IPS DF 6.9 (cell line): ENCODE results near the gene MPHOSPH6.

Experiments
- DNase-seq: peaks from one replicate; pipeline ENCODE4 v3.0.0-alpha.2; 2013; ENCODE audit warnings: low read depth, low spot score
- H3K27ac ChIP-seq: one replicate; pipeline ENCODE4 v1.5.1; 2013; ENCODE audit warnings: low read length, control low read depth
- H3K27me3 ChIP-seq: 2 replicates; pipeline ENCODE4 v1.6.1; 2013; ENCODE audit warnings: mild to moderate bottlenecking, low read length; ENCODE audit not compliant: control insufficient read depth, insufficient read depth
- H3K36me3 ChIP-seq: 2 replicates; pipeline ENCODE4 v1.6.1; 2013; ENCODE audit warnings: low read length; ENCODE audit not compliant: control insufficient read depth, insufficient read depth
- H3K4me1 ChIP-seq: 2 replicates; pipeline ENCODE4 v1.6.1; 2013; ENCODE audit warnings: low read length; ENCODE audit not compliant: control insufficient read depth, insufficient read depth
- H3K4me3 ChIP-seq: 2 replicates; pipeline ENCODE4 v1.5.1; 2013; ENCODE audit warnings: mild to moderate bottlenecking, low read length
- H3K9me3 ChIP-seq: 2 replicates; pipeline ENCODE4 v1.6.1; 2013; ENCODE audit warnings: low read length, inconsistent platforms; ENCODE audit not compliant: control insufficient read depth, insufficient read depth
- WGBS: extraction: QIAGEN DNeasy Blood & Tissue Kit; methylation state at CpG from one replicate; pipeline ENCODE4 v1.1.7; 2013; ENCODE audit warnings: mixed read lengths, missing lambda C conversion rate; ENCODE audit not compliant: insufficient read length, insufficient coverage; 5-methylcytosine and 5-hydroxymethylcytosine counted together

The MPHOSPH6 gene

GRCh38 chr16:82192665-82193064 lies 22.6 kb upstream of the MPHOSPH6 start:
- no peak overlapping the region for H3K4me3 ChIP-seq
- no peaks in the 10 kb centered on the region for H3K27me3 ChIP-seq
- no peak overlapping the region for H3K27ac ChIP-seq
- no peaks in the 10 kb centered on the region for H3K36me3 ChIP-seq
- no peak for DNase-seq
- no peaks in the 10 kb centered on the region for H3K9me3 ChIP-seq
- no peaks in the 10 kb centered on the region for H3K4me1 ChIP-seq
- no CpG with 5 or more reads among the region's 4 CpGs for WGBS

GRCh38 chr16:82190386-82190785 lies 20.4 kb upstream of the MPHOSPH6 start:
- no CpG with 5 or more reads among the region's 2 CpGs for WGBS
- no peak for DNase-seq
- no peaks in the 10 kb centered on the region for H3K36me3 ChIP-seq
- no peaks in the 10 kb centered on the region for H3K9me3 ChIP-seq
- H3K27me3 ChIP-seq, result no peaks in the 10 kb centered on the region
- no peak overlapping the region for H3K4me3 ChIP-seq
- H3K27ac ChIP-seq, result no peak overlapping the region
- H3K4me1 ChIP-seq, result no peaks in the 10 kb centered on the region

- H3K4me3 ChIP-seq, result no peak overlapping the region
- DNase-seq, result no peak
- no peaks in the 10 kb centered on the region for H3K9me3 ChIP-seq
- no peaks in the 10 kb centered on the region for H3K4me1 ChIP-seq
- no CpG with 5 or more reads among the region's 1 CpG for WGBS
- H3K27ac ChIP-seq, result no peak overlapping the region
- no peaks in the 10 kb centered on the region for H3K27me3 ChIP-seq
- no peaks in the 10 kb centered on the region for H3K36me3 ChIP-seq
These were observed 17.8 kb upstream of the MPHOSPH6 start for GRCh38 chr16:82187829-82188228.

GRCh38 chr16:82185012-82185411 lies 15.0 kb upstream of the MPHOSPH6 start:
- no peak for DNase-seq
- Histone ChIP-seq H3K36me3 (no peaks in the 10 kb centered on the region), H3K9me3 (no peaks in the 10 kb centered on the region), H3K27me3 (no peaks in the 10 kb centered on the region), H3K4me3 (no peak overlapping the region), H3K27ac (no peak overlapping the region), H3K4me1 (no peaks in the 10 kb centered on the region)

- WGBS, result no CpG with 5 or more reads among the region's 5 CpGs
- H3K4me3 ChIP-seq, result no peak overlapping the region
- no peaks in the 10 kb centered on the region for H3K4me1 ChIP-seq
- H3K36me3 ChIP-seq, result no peaks in the 10 kb centered on the region
- no peaks in the 10 kb centered on the region for H3K9me3 ChIP-seq
- no peak for DNase-seq
- no peaks in the 10 kb centered on the region for H3K27me3 ChIP-seq
- no peak overlapping the region for H3K27ac ChIP-seq
These were observed 14.2 kb upstream of the MPHOSPH6 start for GRCh38 chr16:82184213-82184612.

GRCh38 chr16:82183004-82183397 lies 13.0 kb upstream of the MPHOSPH6 start:
- Histone ChIP-seq H3K4me3 (no peak overlapping the region), H3K4me1 (no peaks in the 10 kb centered on the region), H3K27ac (no peak overlapping the region), H3K27me3 (no peaks in the 10 kb centered on the region), H3K36me3 (no peaks in the 10 kb centered on the region), H3K9me3 (no peaks in the 10 kb centered on the region)
- DNase-seq, result no peak
- WGBS, result no CpG with 5 or more reads among the region's 1 CpG

- DNase-seq, result no peak
- Histone ChIP-seq H3K9me3 (no peaks in the 10 kb centered on the region), H3K4me3 (no peak overlapping the region), H3K36me3 (no peaks in the 10 kb centered on the region), H3K4me1 (no peaks in the 10 kb centered on the region), H3K27me3 (no peaks in the 10 kb centered on the region), H3K27ac (no peak overlapping the region)
- no CpG with 5 or more reads among the region's 4 CpGs for WGBS
These were observed 12.4 kb upstream of the MPHOSPH6 start for GRCh38 chr16:82182266-82183003.

GRCh38 chr16:82181461-82182185 lies 11.6 kb upstream of the MPHOSPH6 start:
- DNase-seq, result no peak
- H3K4me1 ChIP-seq, result no peaks in the 10 kb centered on the region
- no peak overlapping the region for H3K4me3 ChIP-seq
- no peaks in the 10 kb centered on the region for H3K27me3 ChIP-seq
- WGBS, result no CpG with 5 or more reads among the region's 3 CpGs
- H3K36me3 ChIP-seq, result no peaks in the 10 kb centered on the region
- H3K27ac ChIP-seq, result no peak overlapping the region
- H3K9me3 ChIP-seq, result no peaks in the 10 kb centered on the region

- no peaks in the 10 kb centered on the region for H3K4me1 ChIP-seq
- H3K36me3 ChIP-seq, result no peaks in the 10 kb centered on the region
- H3K4me3 ChIP-seq, result no peak overlapping the region
- no CpG with 5 or more reads among the region's 2 CpGs for WGBS
- no peak for DNase-seq
- no peaks in the 10 kb centered on the region for H3K27me3 ChIP-seq
- no peaks in the 10 kb centered on the region for H3K9me3 ChIP-seq
- no peak overlapping the region for H3K27ac ChIP-seq
These were observed 8.3 kb upstream of the MPHOSPH6 start for GRCh38 chr16:82178352-82178751.

- WGBS, result no CpG with 5 or more reads among the region's 4 CpGs
- no peaks in the 10 kb centered on the region for H3K27me3 ChIP-seq
- no peak for DNase-seq
These were observed 7.5 kb upstream of the MPHOSPH6 start for GRCh38 chr16:82177555-82177954.

GRCh38 chr16:82176204-82176603 lies 6.2 kb upstream of the MPHOSPH6 start:
- H3K27ac ChIP-seq, result no peak overlapping the region
- H3K36me3 ChIP-seq, result no peaks in the 10 kb centered on the region
- H3K9me3 ChIP-seq, result no peaks in the 10 kb centered on the region
- WGBS, result no CpG with 5 or more reads among the region's 3 CpGs
- H3K27me3 ChIP-seq, result peaks cover 6% of the 10 kb centered on the region; the same call in 1 of the 2 replicates
- no peak overlapping the region for H3K4me3 ChIP-seq
- DNase-seq, result no peak
- H3K4me1 ChIP-seq, result no peaks in the 10 kb centered on the region

More at GRCh38 chr16:82177555-82177954, 7.5 kb upstream of the MPHOSPH6 start:
- Histone ChIP-seq H3K4me3 (no peak overlapping the region), H3K36me3 (no peaks in the 10 kb centered on the region), H3K9me3 (no peaks in the 10 kb centered on the region), H3K4me1 (no peaks in the 10 kb centered on the region), H3K27ac (no peak overlapping the region)
